GM12864 (cell line): ENCODE measurements around the gene PKP3.

ENCODE experiments used
- DNase-seq: peaks from one replicate; pipeline ENCODE4 v3.0.0-alpha.2; 2011; ENCODE audit warnings: low read depth
- H3K4me3 ChIP-seq: 2 replicates; pipeline ENCODE4 v1.5.1; 2011; ENCODE audit warnings: mild to moderate bottlenecking, low read depth, low read length, control low read depth
- CTCF ChIP-seq: IDR thresholded peaks from 2 replicates; pipeline ENCODE4 v1.5.1; 2011; ENCODE audit warnings: low read depth, mild to moderate bottlenecking, moderate library complexity, low read length, control low read depth, inconsistent platforms; ENCODE audit errors: missing control alignments

Gene PKP3

GRCh38 chr11:438101-438844 lies 44.3 kb downstream of the PKP3 start:
- H3K4me3 ChIP-seq: no peak overlapping the region
- no peak for DNase-seq
- TF ChIP-seq CTCF: no peak

DNA sequence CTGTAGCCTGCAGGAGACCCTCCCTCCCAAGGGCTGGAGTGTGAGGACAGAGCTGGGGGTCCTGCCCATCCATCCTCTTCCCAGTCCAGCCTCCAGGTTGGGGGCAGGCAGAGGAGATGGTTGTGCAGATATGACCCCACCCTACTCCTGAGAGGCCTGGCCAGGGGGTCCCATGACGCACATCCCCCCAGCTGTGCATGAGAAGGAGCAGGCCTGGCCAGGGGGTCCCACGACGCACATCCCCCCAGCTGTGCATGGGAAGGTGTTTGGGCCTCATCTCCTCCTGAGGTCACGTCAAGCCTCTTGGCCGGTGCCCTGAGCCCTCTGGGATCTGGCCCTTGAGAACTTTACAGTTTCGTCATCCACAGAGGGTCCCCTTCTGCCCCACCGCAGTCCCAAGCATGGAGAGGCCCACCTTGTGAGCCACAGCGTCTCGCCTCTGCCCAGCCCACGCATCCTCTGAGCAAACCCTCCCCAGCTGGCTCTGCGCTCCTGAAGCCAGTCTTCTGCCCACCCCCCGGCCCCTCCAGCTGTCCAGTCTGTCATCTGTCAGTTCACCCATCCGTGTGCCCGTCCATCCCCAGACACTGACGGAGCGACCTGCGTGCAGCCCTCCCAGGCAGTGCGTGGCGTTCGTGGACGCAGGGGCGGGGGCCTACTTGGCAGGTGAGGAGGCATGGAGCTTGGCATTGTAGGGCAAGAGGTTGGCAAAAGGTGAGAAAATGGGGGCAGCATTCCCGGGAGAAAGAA lies 45.5 kb downstream of the PKP3 start:
- no peak for TF ChIP-seq CTCF
- H3K4me3 ChIP-seq: no peak overlapping the region
- no peak for DNase-seq

GRCh38 chr11:440065-441042 lies 46.3 kb downstream of the PKP3 start:
- H3K4me3 ChIP-seq: peak overlapping the region; percentile 68
- peak; percentile 40 for TF ChIP-seq CTCF
- DNase-seq: no peak

DNA sequence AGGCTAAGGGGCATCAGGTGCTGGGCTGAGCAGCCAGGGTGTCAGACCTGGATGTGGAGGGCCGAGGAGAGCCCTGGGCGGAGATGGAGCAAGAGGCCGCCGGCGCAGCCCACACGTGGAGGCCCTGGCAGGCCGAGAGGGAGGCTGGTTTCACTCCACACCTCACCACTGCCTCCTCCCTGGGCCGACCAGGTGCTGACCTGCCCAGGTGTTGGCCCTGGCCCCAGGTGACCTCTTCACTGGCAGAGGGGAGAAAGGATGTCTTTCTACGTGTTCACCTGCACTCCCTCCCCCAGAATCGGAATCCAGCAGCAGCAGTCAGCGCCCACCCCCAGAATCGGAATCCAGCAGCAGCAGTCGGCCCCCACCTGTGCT lies 47.0 kb downstream of the PKP3 start:
- no peak for TF ChIP-seq CTCF
- peak overlapping the region; percentile 68 for H3K4me3 ChIP-seq
- DNase-seq: no peak

- TF ChIP-seq CTCF: no peak
- DNase-seq: no peak
- H3K4me3 ChIP-seq: peak within 1 kb of the TSS; percentile 68
These were observed 47.6 kb downstream of the PKP3 start, which contains the start of gene ANO9 for GRCh38 chr11:441418-442274. Gene ANO9 (minus strand): TSS chr11:442011. CDS start chr11:441926, 85 bp downstream.

DNA sequence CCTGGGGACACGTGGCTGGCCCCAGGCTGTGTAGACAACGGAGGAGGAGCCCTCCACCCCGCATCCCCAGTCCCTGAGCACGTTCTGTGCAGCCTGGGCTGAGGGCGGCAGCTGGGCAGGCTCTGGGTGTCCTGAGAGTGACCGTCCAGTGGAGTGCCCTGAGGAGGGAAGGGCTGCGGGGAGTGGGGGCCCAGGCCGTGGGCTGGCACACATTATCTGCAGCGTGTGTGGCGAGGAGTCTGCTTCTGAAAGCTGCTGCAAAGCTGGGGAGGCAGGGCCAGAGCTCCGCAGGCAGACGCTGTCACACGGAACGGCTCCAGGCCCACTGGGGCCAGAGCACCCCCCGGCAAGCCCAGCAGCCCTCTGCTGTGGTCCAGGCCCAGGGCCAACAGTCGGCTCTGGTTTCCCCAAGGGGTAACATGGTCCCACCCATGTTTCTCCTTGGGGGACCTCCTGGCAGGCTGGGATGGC lies 48.6 kb downstream of the PKP3 start:
- DNase-seq: no peak
- H3K4me3 ChIP-seq: no peak overlapping the region
- no peak for TF ChIP-seq CTCF
